ENCODE measurements around the gene SLC25A25. TPM values are rescaled to one million over a fixed set of nuclear protein-coding genes. Genes with fewer than 3 reads are reported as not detected.
A peak's percentile ranks its signal among the peaks of the same experiment; 100 is the strongest.

Gene SLC25A25
- total RNA-seq, 1 donor from 2014 or later: 33.0 TPM

DNA sequence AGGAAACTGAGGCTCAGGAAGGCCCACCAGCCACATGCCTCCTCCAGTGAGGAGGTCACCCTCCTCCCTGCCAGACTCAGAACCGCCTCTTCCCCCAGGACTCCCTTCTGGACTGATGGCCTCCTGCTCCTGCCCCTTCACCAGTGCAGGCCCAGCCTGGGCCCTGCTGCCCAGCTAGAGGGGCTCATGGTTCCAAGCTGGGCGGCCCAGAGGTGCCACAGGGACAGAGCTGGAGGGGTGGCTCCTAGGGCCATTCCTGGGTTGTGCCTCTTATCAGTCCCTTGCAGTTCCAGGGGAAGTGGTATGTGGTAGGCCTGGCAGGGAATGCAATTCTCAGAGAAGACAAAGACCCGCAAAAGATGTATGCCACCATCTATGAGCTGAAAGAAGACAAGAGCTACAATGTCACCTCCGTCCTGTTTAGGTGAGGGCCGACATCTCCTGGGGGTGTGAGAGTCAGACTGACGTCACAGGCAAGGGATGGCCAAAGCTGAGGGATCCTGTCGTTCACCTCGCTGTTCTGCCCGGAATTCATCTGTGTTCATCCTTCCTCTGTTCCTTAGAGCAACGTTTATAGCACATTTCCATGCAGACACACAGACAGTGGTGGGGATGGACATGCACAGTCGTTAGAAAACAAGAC, 82.0 kb downstream of the SLC25A25 start:
- TF ChIP-seq, protein P1, sequence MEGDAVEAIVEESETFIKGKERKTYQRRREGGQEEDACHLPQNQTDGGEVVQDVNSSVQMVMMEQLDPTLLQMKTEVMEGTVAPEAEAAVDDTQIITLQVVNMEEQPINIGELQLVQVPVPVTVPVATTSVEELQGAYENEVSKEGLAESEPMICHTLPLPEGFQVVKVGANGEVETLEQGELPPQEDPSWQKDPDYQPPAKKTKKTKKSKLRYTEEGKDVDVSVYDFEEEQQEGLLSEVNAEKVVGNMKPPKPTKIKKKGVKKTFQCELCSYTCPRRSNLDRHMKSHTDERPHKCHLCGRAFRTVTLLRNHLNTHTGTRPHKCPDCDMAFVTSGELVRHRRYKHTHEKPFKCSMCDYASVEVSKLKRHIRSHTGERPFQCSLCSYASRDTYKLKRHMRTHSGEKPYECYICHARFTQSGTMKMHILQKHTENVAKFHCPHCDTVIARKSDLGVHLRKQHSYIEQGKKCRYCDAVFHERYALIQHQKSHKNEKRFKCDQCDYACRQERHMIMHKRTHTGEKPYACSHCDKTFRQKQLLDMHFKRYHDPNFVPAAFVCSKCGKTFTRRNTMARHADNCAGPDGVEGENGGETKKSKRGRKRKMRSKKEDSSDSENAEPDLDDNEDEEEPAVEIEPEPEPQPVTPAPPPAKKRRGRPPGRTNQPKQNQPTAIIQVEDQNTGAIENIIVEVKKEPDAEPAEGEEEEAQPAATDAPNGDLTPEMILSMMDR (IDR thresholded peaks at IDR 0.05; ENCODE audit: partially characterized antibody, unreplicated experiment): no peak
- DNase-seq: no peak
- H3K27me3 Mint-ChIP-seq (ENCODE audit: unreplicated experiment): peaks cover 6% of the 10 kb centered on the region
- H3K9me3 Mint-ChIP-seq (ENCODE audit: unreplicated experiment): peaks cover 8% of the 10 kb centered on the region
- H3K4me3 Mint-ChIP-seq (ENCODE audit: unreplicated experiment): no peak overlapping the region
- H3K4me1 Mint-ChIP-seq (ENCODE audit: low read depth, unreplicated experiment): peaks cover 3% of the 10 kb centered on the region
- no peak overlapping the region for H3K27ac Mint-ChIP-seq (ENCODE audit: unreplicated experiment)
- no peaks in the 10 kb centered on the region for H3K36me3 Mint-ChIP-seq (ENCODE audit: unreplicated experiment)

DNA sequence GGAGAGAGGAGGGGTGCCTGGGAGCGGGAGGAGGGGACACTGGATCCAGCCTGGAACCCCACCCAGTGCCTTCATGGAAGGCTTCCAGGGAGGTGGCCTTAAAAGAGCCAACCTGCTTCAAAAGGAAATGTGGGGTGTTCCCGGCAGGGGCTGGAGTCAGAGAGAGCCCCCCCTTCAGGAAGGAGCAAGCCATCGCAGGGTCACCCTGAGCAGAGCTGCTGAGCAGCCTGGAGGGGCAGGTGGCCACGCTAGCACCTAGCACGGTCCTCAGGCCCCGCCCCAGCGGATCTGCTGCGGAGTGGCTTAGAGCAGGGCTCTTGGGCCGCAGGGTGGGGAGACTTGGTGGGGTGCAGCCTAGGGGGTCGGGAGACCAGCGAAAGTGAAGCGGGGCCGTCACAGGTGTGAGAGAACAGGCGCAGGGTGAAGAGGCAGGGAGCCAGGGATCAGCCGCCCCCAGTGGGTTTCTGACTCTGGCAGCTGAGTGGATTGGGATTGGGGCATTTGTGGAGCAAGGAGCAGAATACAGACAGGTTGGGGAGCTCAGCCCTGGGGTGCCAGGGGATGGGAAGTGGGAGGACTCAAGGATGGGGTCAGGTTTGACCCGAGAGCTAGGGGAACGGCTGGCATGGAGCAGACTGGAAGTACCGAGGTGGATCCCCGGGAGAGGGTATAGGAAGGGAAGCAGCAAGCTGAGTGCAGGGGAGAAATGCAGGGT, 82.7 kb downstream of the SLC25A25 start:
- TF ChIP-seq, protein P1 (IDR thresholded peaks at IDR 0.05; ENCODE audit: partially characterized antibody, unreplicated experiment): peak; percentile 43
- peaks cover 3% of the 10 kb centered on the region for H3K4me1 Mint-ChIP-seq (ENCODE audit: low read depth, unreplicated experiment)
- H3K4me3 Mint-ChIP-seq (ENCODE audit: unreplicated experiment): peak overlapping the region; percentile 33
- H3K9me3 Mint-ChIP-seq (ENCODE audit: unreplicated experiment): peaks cover 8% of the 10 kb centered on the region
- DNase-seq: peak; percentile 56
- H3K36me3 Mint-ChIP-seq (ENCODE audit: unreplicated experiment): no peaks in the 10 kb centered on the region
- H3K27me3 Mint-ChIP-seq (ENCODE audit: unreplicated experiment): peaks cover 6% of the 10 kb centered on the region
- no peak overlapping the region for H3K27ac Mint-ChIP-seq (ENCODE audit: unreplicated experiment)

DNA sequence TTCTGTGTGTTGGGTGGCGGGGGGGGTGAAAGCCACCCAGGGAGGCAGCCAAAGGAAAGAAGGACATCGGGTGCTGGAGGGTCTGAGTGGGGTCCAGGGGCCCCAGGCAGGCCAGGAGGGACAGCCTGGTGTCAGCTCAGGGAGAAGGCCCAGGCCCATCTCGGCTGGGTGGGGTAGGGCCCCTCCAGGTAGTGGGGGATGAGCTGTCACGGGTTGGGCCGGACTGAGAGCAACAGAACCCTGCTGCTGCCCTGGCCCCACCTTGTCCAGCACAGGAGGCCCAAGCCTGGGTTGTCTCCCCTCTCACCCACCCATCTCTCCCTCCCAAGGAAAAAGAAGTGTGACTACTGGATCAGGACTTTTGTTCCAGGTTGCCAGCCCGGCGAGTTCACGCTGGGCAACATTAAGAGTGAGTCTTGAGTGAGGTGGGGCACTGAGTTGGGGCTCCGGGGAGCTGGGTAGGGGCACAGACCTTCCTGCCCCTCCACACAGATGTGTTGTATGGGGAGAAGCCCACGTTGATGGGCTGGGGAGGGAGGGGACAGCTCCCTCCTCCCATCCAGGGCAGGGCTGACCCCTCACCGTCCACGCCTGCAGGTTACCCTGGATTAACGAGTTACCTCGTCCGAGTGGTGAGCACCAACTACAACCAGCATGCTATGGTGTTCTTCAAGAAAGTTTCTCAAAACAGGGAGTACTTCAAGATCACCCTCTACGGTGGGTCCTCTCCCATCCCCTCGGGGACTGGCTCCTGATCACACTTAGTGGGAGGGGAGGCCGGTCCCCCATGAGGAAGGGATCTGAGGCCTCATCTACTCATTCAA, 83.5 kb downstream of the SLC25A25 start:
- Mint-ChIP-seq H3K9me3 (ENCODE audit: unreplicated experiment) (peaks cover 8% of the 10 kb centered on the region), H3K4me1 (ENCODE audit: low read depth, unreplicated experiment) (peaks cover 3% of the 10 kb centered on the region), H3K4me3 (ENCODE audit: unreplicated experiment) (no peak overlapping the region), H3K27me3 (ENCODE audit: unreplicated experiment) (peaks cover 6% of the 10 kb centered on the region), H3K27ac (ENCODE audit: unreplicated experiment) (no peak overlapping the region), H3K36me3 (ENCODE audit: unreplicated experiment) (no peaks in the 10 kb centered on the region)
- TF ChIP-seq, protein P1 (IDR thresholded peaks at IDR 0.05; ENCODE audit: partially characterized antibody, unreplicated experiment): no peak
- DNase-seq: no peak

DNA sequence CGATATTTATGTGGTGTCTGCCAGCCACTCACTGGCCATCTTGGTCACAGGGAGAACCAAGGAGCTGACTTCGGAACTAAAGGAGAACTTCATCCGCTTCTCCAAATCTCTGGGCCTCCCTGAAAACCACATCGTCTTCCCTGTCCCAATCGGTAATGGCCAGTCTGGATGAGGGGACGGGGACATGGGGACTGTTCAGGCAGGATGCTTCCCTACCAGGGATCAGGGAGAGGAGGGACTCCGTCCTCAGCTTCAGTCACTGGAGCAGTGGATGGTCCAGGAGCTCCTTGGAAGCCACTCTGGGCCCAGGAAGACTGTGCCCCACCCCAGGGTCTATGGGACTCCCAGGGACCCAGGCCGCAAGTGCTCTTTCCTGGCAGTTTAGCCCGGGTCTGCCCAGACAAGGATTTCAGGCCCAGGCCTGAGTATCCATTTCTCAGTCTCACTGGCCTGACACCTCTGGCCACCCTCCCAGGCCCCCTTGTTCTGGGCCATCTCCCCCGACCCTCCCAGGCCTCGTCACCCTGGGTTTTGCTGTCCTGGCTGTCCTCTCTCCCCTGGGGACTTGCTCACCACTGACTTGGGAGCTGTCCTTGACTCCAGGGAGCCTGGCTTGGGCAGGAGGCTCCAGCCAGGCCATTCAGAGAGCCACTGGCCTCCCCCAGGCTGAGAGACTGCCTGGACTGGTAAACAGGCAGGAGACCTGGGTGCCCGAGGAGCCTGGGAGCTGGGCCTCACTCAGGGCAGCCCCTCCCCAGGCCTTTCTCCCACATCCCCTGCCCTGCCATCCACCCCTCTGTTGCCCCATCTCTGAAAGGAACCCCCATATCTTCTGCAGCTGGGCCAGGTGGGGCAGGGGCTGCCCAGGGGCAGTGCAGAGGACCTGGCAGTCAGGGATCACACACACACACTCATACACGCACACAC, 84.4 kb downstream of the SLC25A25 start:
- Mint-ChIP-seq H3K4me1 (ENCODE audit: low read depth, unreplicated experiment) (peaks cover 3% of the 10 kb centered on the region), H3K36me3 (ENCODE audit: unreplicated experiment) (no peaks in the 10 kb centered on the region), H3K4me3 (ENCODE audit: unreplicated experiment) (no peak overlapping the region), H3K27ac (ENCODE audit: unreplicated experiment) (no peak overlapping the region), H3K27me3 (ENCODE audit: unreplicated experiment) (peaks cover 4% of the 10 kb centered on the region), H3K9me3 (ENCODE audit: unreplicated experiment) (peaks cover 5% of the 10 kb centered on the region)
- TF ChIP-seq, protein P1 (IDR thresholded peaks at IDR 0.05; ENCODE audit: partially characterized antibody, unreplicated experiment): no peak
- DNase-seq: no peak

Measured in glutamatergic neuron (in vitro differentiated cells).